LNCaP clone FGC (cell line): ENCODE measurements around the gene ASTN1.

ENCODE experiments used
- DNase-seq: peaks from one replicate; pipeline ENCODE4 v3.0.0-alpha.2; 2011; ENCODE audit warnings: low read depth
- H3K4me3 ChIP-seq: 2 replicates; pipeline ENCODE4 v1.5.1; 2011; ENCODE audit warnings: mild to moderate bottlenecking, low read depth, low read length, control low read depth
- CTCF ChIP-seq: IDR thresholded peaks from 2 replicates; pipeline ENCODE4 v1.5.1; 2012; ENCODE audit warnings: mild to moderate bottlenecking; ENCODE audit not compliant: control insufficient read depth, insufficient read depth; ENCODE audit errors: extremely low read depth

The ASTN1 gene

GRCh38 chr1:176961678-176962077 is 202.8 kb downstream of the ASTN1 start:
- no peak for DNase-seq
- no peak for TF ChIP-seq CTCF
- H3K4me3 ChIP-seq = no peak overlapping the region

GRCh38 chr1:176959191-176959820 is 205.2 kb downstream of the ASTN1 start:
- no peak for TF ChIP-seq CTCF
- no peak for DNase-seq

GRCh38 chr1:176957603-176958002 is 206.9 kb downstream of the ASTN1 start:
- TF ChIP-seq CTCF = no peak
- no peak for DNase-seq

More at GRCh38 chr1:176959191-176959820, 205.2 kb downstream of the ASTN1 start:
- H3K4me3 ChIP-seq = no peak overlapping the region

GRCh38 chr1:176954242-176954641 is 210.3 kb downstream of the ASTN1 start:
- no peak for DNase-seq
- no peak overlapping the region for H3K4me3 ChIP-seq
- no peak for TF ChIP-seq CTCF

More at GRCh38 chr1:176957603-176958002, 206.9 kb downstream of the ASTN1 start:
- H3K4me3 ChIP-seq = no peak overlapping the region

GRCh38 chr1:176950736-176951324 is 213.7 kb downstream of the ASTN1 start:
- no peak for DNase-seq
- TF ChIP-seq CTCF = no peak
- no peak overlapping the region for H3K4me3 ChIP-seq

GRCh38 chr1:176949033-176949662 is 215.4 kb downstream of the ASTN1 start:
- TF ChIP-seq CTCF = peak; percentile 98
- DNase-seq = peak; percentile 46
- H3K4me3 ChIP-seq = no peak overlapping the region
